Fibroblast of mammary gland (primary cell): ENCODE data around the gene PLXNA2.

Experiments
- DNase-seq: peaks from one replicate; pipeline ENCODE4 v3.0.0-alpha.2; 2010; ENCODE audit warnings: low read depth
- H3K4me3 ChIP-seq: 2 replicates; pipeline ENCODE4 v1.5.1; 2011; ENCODE audit warnings: low read depth, mild to moderate bottlenecking, low read length, moderate library complexity; ENCODE audit not compliant: control insufficient read depth
- TF ChIP-seq, protein P1 (sequence below): conservative IDR thresholded peaks from 2 replicates; pipeline ENCODE4 v1.5.1; 2011; ENCODE audit warnings: low read depth, low read length, inconsistent platforms; ENCODE audit not compliant: control insufficient read depth, insufficient read depth

The PLXNA2 gene

DNA sequence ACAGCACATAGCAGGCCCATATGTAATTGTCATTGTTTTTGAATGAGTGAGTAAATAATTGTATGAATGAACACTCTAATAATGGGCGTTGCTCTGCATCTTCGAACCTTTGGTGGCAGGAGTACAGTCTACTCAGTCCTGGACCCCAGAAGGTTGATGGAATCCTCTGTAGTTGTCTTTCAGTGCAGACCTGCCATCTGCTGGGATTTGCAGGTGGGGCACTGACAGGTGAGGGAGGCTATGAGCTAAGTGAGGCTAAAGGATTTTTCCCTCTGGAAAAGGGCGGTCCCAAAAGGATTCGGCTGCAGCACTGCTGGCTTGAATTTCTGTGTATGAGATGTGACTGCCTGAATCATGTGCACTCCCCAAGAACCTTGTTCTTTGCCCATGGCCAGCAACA is 53.4 kb downstream of the PLXNA2 start:
- no peak for DNase-seq
- H3K4me3 ChIP-seq, result no peak overlapping the region
- TF ChIP-seq, protein P1, sequence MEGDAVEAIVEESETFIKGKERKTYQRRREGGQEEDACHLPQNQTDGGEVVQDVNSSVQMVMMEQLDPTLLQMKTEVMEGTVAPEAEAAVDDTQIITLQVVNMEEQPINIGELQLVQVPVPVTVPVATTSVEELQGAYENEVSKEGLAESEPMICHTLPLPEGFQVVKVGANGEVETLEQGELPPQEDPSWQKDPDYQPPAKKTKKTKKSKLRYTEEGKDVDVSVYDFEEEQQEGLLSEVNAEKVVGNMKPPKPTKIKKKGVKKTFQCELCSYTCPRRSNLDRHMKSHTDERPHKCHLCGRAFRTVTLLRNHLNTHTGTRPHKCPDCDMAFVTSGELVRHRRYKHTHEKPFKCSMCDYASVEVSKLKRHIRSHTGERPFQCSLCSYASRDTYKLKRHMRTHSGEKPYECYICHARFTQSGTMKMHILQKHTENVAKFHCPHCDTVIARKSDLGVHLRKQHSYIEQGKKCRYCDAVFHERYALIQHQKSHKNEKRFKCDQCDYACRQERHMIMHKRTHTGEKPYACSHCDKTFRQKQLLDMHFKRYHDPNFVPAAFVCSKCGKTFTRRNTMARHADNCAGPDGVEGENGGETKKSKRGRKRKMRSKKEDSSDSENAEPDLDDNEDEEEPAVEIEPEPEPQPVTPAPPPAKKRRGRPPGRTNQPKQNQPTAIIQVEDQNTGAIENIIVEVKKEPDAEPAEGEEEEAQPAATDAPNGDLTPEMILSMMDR, result no peak

DNA sequence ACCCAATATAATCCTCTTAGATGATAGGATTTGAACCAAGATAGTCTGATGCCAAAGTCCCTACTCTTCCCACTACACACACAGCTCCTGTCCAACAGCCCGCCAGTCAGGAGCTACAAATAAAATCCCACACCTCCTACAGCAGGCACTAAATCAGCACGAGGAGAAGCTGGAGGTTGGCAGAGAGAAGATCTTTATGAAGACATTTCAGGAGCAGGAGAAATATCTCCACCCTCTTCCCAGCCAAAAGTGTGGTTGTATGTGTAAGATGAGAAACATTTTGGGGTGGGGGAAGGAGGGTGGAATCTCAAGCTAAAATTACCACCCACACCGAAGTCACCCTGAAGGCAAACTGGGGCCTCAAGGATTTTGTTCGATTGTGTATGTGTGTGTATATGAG is 54.5 kb downstream of the PLXNA2 start:
- H3K4me3 ChIP-seq, result no peak overlapping the region
- DNase-seq, result no peak
- TF ChIP-seq, protein P1, result no peak

DNA sequence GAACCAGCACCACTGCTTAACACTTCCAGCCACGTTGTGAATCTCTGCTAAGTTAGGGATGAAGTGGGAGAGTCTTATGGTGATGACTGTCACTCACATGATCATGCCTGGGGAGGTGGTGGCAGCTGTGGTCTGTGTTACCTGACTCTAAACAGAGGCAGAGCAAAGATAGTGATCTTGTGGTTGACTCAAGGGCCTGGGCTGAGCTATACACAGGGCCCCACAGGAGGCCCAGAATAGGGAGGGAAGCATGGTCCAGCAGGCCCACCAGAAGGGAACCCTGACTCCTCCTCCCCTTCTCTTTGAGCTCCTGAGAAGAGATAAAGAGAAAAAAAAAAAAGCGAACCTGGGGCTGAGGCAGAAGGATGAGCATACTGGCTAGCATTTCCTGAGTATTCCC is 55.0 kb downstream of the PLXNA2 start:
- DNase-seq, result no peak
- H3K4me3 ChIP-seq, result no peak overlapping the region
- TF ChIP-seq, protein P1, result no peak

DNA sequence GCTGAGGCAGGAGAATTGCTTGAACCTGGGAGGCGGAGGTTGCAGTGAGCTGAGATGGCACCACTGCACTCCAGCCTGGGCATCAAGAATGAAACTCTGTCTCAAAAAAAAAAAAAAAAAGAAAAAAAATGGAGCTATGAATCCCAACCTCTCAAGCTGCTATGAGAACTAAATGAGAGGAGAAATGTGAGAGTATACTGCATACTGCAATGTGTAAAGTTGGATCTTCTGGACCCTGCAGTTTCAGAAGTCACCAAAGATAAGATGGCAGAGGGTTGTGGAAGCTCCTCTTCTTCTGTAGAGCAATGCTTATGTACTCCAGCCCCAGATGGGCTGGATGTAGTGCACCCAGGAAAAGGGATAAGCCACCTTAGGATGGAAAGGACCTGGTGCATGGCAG is 55.6 kb downstream of the PLXNA2 start:
- no peak overlapping the region for H3K4me3 ChIP-seq
- no peak for DNase-seq
- TF ChIP-seq, protein P1, result no peak

DNA sequence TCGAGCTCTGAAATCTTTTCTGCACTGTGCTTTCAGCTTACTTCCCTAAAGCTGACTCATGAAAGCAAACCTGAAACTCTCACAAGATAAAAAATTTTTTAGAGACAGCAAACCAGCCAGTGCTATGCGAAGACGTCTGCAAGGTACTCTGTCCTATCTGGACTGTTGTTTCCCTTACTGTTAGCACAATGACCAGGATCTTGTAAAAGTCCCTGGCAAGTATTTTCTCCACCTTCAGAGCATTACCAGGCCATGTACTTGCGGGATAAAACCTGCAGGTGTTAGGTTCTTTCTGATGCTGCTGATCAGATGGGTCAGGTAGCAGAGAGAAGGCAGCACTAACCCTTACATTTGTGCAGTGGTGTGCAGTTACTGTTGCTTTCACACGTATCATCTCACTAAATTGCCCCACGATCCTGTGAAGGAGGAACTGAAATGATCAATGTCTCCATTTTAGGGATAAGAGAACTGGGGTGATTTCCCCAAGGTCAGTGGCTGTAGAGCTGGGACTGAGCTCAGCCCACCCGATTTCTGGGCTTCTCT is 56.6 kb downstream of the PLXNA2 start:
- TF ChIP-seq, protein P1, result no peak
- H3K4me3 ChIP-seq, result no peak overlapping the region
- DNase-seq, result no peak

DNA sequence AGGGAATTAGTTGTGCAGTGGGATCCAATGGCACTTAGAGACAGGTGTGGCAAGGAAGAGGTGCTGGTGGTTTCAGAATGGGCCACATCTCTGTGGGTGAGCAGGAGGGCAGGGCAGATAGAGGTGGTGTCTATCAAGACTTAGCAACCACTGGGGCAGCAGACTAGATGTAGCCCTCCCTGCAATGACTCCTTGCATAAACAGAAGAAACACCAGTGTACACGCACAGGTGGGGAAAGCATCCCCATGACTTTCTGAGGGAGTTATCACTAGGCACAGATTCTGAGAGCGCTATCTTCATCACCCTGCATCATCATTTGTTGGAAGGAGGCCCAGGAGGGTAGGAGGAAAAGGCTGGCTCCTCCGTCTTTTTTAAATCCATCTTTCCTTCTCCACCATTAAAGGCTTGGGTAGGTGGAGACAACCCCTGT is 58.4 kb downstream of the PLXNA2 start:
- TF ChIP-seq, protein P1, result no peak
- DNase-seq, result peak; percentile 51
- H3K4me3 ChIP-seq, result no peak overlapping the region

DNA sequence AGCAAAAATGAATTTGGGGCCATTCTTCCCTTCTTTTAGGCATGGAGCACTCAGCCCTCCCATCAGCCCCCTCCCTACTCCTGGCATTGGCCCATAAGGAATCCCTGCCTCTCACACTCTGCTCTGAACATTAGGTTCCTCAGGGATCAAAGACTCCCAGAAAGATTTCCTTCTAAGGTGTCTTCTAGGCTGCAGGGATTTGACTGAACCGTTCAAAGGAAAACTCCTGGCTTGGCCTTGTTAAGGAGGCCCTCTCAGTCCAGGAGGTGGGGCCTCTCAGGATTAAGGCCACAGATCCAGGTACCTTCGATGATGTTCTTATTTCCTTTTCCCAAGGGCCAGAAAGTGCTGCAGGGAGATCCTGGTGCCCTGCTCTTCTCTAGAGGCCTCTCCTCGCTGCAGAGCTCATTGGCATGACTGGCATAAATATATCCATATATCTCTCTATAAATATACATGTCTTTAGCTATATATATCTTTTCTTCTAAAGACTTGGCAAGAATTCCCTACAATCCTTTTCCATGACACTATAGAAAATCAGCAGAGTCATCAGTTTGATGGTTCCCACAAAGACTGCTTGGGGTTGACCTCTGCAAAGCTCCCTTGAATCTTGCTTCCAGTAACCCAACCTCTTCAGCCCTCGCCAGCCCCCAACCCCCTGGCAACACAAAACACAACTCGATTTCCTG is 59.1 kb downstream of the PLXNA2 start:
- DNase-seq, result peak; percentile 37
- TF ChIP-seq, protein P1, result no peak
- no peak overlapping the region for H3K4me3 ChIP-seq
